Endothelial cell of umbilical vein (primary cell): ENCODE results near the gene CHTOP.

ENCODE experiments used
- CTCF ChIP-seq, 2 donors: IDR thresholded peaks; 1 replicate in 1 of 2; 2 replicates in 1 of 2; pipeline ENCODE4 v1.5.1; 2011; ENCODE audit warnings: low read length in 2 of 2, mild to moderate bottlenecking in 2 of 2, moderate library complexity in 2 of 2, control low read depth in 1 of 2, inconsistent platforms in 1 of 2, low read depth in 1 of 2; ENCODE audit not compliant: insufficient read depth in 1 of 2; ENCODE audit errors: extremely low read depth in 1 of 2
- MAX ChIP-seq: IDR thresholded peaks from 2 replicates; pipeline ENCODE4 v1.6.1; 2011; ENCODE audit not compliant: insufficient read depth, insufficient read length
- POLR2AphosphoS5 ChIP-seq: IDR thresholded peaks from 2 replicates; pipeline ENCODE4 v1.6.1; 2012; ENCODE audit warnings: low read depth, mild to moderate bottlenecking, control low read depth, low read length, moderate library complexity; ENCODE audit not compliant: insufficient read depth

- TF ChIP-seq CTCF (IDR thresholded peaks at IDR 0.05; ENCODE audit: extremely low read depth in 1 of 2, insufficient read depth in 1 of 2, low read depth in 1 of 2, low read length in 2 of 2) = peak; percentile 14 to 40
- TF ChIP-seq MAX = no peak
- no peak for TF ChIP-seq POLR2AphosphoS5
Measured at GRCh38 chr1:153679337-153680119, 45.7 kb downstream of the CHTOP start.
